HG03354 (cell line): Measurements from ENCODE around the gene PTGER4.
"Not testable (repeated sequence)": the region's sequence is repeated elsewhere in the genome, so short reads cannot be mapped to it uniquely, and the experiment has no call there.

Experiments
- ATAC-seq: cut with Tn5 transposase; IDR thresholded peaks from one replicate; pipeline ENCODE4 v1.9.1; 2021; ENCODE audit warnings: mild to moderate bottlenecking; ENCODE audit not compliant: unreplicated experiment, poor library complexity, severe bottlenecking

The PTGER4 gene

DNA sequence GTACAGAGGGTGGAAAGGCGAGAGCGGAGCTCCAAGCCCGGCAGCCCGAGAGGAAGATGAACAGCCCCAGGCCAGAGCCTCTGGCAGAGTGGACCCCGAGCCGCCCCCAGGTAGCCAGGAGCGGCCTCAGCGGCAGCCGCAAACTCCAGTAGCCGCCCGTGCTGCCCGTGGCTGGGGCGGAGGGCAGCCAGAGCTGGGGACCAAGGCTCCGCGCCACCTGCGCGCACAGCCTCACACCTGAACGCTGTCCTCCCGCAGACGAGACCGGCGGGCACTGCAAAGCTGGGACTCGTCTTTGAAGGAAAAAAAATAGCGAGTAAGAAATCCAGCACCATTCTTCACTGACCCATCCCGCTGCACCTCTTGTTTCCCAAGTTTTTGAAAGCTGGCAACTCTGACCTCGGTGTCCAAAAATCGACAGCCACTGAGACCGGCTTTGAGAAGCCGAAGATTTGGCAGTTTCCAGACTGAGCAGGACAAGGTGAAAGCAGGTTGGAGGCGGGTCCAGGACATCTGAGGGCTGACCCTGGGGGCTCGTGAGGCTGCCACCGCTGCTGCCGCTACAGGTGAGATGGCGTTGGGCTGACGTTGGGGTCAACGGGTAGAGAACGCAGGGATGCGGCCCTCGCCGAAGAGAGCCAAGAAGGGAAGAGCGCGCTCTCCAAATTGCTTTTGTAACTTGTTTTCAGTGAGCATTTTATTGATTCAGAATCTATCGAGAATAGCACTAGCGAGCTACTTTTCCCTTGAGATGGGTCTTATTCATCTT is at the start of gene PTGER4:
TSS of gene PTGER4 (plus strand) at position 3 of the 769 bp plus-strand sequence. CDS start 1,079 bp downstream, outside the sequence.
- peak; percentile 33 for ATAC-seq

- ATAC-seq = no peak
Measured at GRCh38 chr5:40630126-40630525, 49.6 kb upstream of the PTGER4 start.

GRCh38 chr5:40631236-40631635 is 48.5 kb upstream of the PTGER4 start:
- ATAC-seq = no peak

GRCh38 chr5:40634154-40634553 is 45.6 kb upstream of the PTGER4 start:
- ATAC-seq = no peak

DNA sequence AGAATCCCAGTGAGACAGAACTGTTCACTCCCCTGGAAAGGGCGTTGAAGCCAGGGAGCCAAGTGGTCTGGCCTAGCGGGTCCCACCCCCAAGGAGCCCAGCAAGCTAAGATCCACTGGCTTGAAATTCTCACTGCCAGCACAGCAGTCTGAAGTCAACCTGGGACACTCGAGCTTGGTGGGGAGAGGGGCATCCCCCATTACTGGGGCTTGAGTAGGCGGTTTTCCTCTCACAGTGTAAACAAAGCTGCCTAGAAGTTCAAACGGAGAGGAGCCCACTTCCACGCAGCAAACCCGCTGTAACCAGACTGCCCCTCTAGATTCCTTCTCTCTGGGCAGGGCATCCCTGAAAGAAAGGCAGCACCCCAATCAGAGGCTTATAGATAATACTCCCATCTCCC is 45.1 kb upstream of the PTGER4 start:
- no peak for ATAC-seq

DNA sequence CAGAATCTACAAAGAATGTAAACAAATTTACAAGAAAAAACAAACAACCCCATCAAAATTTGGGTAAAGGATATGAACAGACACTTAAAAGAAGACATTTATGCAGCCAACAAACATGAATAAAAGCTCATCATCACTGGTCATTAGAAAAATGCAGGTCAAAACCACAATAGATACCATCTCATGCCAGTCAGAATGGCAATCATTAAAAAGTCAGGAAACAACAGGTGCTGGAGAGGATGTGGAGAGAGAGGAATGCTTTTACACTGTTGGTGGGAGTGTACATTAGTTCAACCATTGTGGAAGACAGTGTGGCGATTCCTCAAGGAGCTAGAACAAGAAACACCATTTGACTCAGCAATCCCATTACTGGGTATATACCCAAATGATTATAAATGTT is 40.2 kb upstream of the PTGER4 start:
- ATAC-seq = not testable (repeated sequence)

DNA sequence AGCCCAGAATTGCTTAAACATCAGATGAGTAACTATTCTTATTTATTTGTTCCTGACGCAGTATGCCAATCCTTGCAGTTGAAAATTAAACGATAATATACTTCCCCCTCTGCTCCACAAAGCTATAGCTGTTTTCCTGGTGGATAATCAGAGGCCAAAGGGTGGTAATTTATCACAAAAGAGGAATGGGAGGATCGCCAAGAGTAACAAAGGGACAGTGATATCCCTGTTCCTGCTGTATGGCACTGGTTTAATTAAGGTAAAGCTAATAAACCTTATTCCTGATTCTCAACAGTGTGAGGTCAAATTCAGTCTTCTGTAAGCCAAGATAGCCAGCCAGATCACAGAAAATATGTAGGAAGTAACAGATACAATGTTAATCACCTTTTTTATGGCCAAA is 33.4 kb upstream of the PTGER4 start:
- ATAC-seq = no peak

DNA sequence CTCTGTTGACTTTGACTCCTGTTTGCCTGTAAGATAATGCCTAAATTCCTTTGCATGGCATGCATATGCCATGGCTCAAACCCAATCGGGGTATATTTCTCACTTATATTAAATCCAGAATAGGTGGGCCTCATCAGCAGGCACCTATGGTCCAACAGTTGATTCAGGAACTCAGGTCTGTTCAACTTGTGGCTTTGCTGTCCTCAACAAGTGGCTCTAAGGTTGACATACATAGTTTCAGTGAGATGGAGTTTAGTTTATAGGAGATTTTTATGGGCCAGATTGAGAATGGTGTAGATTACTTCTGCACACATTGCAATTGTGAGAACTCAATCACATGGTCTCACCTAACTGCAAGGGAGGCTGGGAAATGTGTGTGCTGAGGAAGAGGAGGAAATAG is 31.6 kb upstream of the PTGER4 start:
- ATAC-seq = no peak

DNA sequence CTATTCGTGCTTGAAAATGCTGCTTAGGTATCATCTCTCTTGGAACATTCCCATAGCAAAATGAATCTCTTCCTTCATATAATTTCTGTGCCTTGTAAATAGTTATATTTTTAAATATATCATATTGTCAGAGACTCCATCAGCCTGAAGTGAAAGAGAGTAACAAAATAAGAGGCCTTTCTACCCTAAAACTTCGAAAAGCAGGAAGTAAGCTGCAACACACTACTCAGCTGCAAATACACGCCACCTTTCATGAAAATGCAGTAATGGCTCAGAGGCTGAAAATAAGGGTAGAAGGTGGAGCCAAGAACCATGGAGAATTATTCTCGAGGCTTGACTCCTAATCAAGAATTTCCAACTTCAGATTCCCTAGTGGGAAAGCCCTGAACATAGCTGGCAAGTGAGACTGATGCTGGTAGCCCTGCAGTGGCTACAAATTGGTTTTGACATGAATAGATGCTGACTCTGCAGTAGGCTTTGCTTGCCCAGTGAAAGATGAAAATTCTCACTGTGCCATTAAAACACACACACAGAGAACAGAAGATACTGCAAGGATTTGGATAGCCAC is 30.2 kb upstream of the PTGER4 start:
- ATAC-seq = no peak

GRCh38 chr5:40651201-40651600 is 28.5 kb upstream of the PTGER4 start:
- no peak for ATAC-seq

DNA sequence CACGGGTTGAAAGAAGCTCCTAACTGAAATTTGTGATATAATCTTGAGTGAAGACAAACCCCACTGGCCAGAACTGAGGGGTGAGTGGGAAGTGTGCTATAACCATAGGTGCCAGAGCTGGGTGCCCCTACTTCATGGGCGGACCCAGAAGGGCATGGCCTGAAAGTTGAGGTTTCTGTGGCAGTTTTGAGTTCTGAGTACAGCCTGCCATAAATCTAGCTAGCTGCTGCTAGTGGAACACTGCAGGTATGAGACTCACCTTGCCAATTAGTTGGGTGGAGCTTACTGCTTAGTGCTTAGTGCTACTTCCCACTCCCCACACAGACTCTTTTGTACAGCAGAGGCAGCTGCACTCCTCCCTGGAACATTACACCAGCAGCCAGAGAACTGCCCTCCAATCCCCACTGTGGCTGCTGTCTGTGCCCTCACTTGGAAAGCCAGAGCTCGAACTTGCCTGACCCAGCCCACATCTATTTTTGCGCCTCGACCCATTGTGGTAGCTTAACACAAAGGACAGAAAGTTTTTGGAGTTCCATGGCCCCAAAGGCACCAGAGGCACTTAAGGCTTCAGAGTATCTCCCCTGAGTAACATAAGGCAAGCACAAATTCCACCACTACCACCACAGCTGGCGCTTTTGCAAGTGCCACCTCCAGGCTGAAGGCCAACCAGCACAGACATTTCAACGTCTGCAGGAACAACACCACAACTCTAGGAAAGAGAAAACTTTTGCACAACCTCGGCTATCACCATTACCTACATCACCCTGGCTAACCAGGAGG is 27.1 kb upstream of the PTGER4 start:
- ATAC-seq = peak; percentile 11

- ATAC-seq = peak; percentile 44
Measured at GRCh38 chr5:40653221-40654022, 26.3 kb upstream of the PTGER4 start.

- ATAC-seq = no peak
Measured at GRCh38 chr5:40654377-40654991, 25.2 kb upstream of the PTGER4 start.

DNA sequence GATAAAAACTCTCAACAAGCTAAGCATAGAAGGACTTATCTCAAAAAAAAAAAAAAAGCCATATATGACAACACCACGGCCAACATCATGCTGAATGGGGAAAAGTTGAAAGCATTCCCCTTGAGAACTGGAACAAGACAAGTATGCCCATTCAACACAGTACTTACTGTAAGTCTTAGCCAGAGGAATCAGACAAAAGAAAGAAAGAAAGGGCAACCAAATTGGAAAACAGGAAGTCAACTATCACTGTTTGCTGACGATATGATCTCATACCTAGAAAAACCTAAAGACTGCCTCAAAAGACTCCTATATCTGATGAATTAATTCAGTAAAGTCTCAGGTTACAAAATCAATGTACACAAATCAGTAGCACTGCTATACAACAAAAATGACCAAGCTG is 24.6 kb upstream of the PTGER4 start:
- no peak for ATAC-seq

DNA sequence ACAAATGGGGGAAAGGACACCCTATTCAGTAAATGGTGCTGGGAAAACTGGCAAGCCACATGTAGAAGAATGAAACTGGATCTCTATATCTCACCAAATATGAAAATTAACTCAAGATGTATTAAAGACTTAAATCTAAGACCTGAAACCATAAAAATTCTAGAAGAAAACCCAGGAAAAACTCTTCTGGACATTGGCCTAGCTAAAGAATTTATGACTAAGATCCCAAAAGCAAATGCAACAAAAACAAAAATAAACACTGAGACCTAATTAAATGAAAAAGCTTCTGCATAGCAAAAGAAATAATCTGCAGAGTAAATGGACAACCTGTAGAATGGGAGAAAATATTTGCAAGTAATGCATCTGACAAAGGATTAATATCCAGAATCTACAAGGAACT is 23.6 kb upstream of the PTGER4 start:
- ATAC-seq = not testable (repeated sequence)

DNA sequence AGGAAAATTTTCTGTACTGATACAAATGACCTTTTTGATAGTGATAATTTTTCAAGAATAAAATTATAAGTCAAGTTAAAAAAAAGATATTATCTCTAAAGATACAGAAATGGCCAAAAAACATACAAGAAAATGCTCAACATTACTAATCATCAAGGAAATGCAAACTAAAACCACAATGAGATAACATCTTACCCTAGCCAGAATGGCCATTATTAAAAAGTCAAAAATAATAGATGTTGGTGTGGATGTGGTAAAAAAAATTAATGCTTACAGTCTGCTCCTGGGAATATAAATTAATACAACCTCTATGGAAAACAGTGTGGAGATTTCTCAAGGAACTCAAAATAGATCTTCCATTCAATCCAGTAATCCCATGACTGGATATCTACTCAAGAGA is 22.9 kb upstream of the PTGER4 start:
- no peak for ATAC-seq

GRCh38 chr5:40660751-40661150 is 19.0 kb upstream of the PTGER4 start:
- no peak for ATAC-seq

- no peak for ATAC-seq
Measured at GRCh38 chr5:40665635-40666298, 13.9 kb upstream of the PTGER4 start.

GRCh38 chr5:40666657-40667056 is 13.1 kb upstream of the PTGER4 start:
- no peak for ATAC-seq
